ENCODE measurements around the gene PEMT. TPM values are rescaled to one million over a fixed set of nuclear protein-coding genes. Genes with fewer than 3 reads are reported as not detected.

PEMT gene
- total RNA-seq, 1 experiment from 2014 or later: 53.1 TPM

GRCh38 chr17:17575360-17576251 lies 15.9 kb downstream of the PEMT start:
- no peak overlapping the region for H3K4me3 Mint-ChIP-seq
- H3K36me3 Mint-ChIP-seq: no peaks in the 10 kb centered on the region
- H3K27ac Mint-ChIP-seq: no peak overlapping the region
- no peaks in the 10 kb centered on the region for H3K27me3 Mint-ChIP-seq (ENCODE audit: low read depth)
- DNase-seq (ENCODE audit: low spot score): no peak
- H3K9me3 Mint-ChIP-seq: no peaks in the 10 kb centered on the region
- no peaks in the 10 kb centered on the region for H3K4me1 Mint-ChIP-seq
- POLR2A ChIA-PET: no interaction called here
- TF ChIP-seq SMAD3 (CRISPR knock-in tag; IDR thresholded peaks at IDR 0.05; ENCODE audit: borderline replicate concordance) (no peak), ZNF425 (CRISPR knock-in tag; conservative IDR thresholded peaks at IDR 0.05) (no peak), ZNF317 (CRISPR knock-in tag; IDR thresholded peaks at IDR 0.05; ENCODE audit: borderline replicate concordance, low read depth) (no peak), JUN (CRISPR knock-in tag; IDR thresholded peaks at IDR 0.05) (no peak), EMX1 (CRISPR knock-in tag; IDR thresholded peaks at IDR 0.05) (no peak)
- CTCF ChIA-PET: interaction anchor here (1.7 kb wide), 1 partner anchor 11 kb away, joined by 3 read pairs; no protein-coding TSS in a partner anchor
- ATAC-seq: no peak

DNA sequence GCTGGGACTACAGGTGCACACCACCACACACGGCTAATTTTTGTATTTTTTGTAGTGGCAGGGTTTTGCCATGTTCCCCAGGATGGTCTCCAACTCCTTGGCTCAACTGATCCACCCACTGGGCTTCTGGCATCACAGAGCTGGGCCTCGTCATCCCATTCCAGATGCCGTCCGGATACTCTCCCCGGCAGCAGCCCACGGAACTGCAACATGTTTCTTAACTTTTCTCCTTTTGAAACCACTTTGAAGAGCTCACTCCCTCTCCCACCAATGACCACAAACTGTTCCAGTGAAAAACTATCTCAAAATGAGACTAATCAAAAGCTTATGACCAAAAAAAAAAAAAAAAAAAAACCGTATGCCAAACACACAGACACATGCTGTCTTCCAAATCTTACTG lies 17.6 kb downstream of the PEMT start:
- ChIA-PET CTCF (interaction anchor here (0.6 to 1.7 kb wide), 4 partner anchors 9 to 272 kb away, joined by 3 to 4 read pairs (median 3); no protein-coding TSS in a partner anchor), POLR2A (interaction anchor here (0.6 to 0.7 kb wide), 3 partner anchors 149 to 303 kb away, joined by 3 to 4 read pairs (median 3); no protein-coding TSS in a partner anchor)
- H3K9me3 Mint-ChIP-seq: no peaks in the 10 kb centered on the region
- no peak overlapping the region for H3K4me3 Mint-ChIP-seq
- H3K4me1 Mint-ChIP-seq: no peaks in the 10 kb centered on the region
- TF ChIP-seq USF2 (CRISPR knock-in tag; IDR thresholded peaks at IDR 0.05): no peak
- no peak for TF ChIP-seq CDX4 (CRISPR knock-in tag; IDR thresholded peaks at IDR 0.05; ENCODE audit: borderline replicate concordance)
- no peak for TF ChIP-seq ATF1 (CRISPR knock-in tag; IDR thresholded peaks at IDR 0.05)
- TF ChIP-seq GABPB1 (CRISPR knock-in tag; IDR thresholded peaks at IDR 0.05): no peak
- TF ChIP-seq ZBTB43 (CRISPR knock-in tag; IDR thresholded peaks at IDR 0.05): no peak
- TF ChIP-seq IRF1 (CRISPR knock-in tag; IDR thresholded peaks at IDR 0.05): no peak
- TF ChIP-seq TEAD1 (CRISPR knock-in tag; IDR thresholded peaks at IDR 0.05): no peak
- TF ChIP-seq RELA (CRISPR knock-in tag; IDR thresholded peaks at IDR 0.05; ENCODE audit: borderline replicate concordance): no peak
- TF ChIP-seq, protein P1, sequence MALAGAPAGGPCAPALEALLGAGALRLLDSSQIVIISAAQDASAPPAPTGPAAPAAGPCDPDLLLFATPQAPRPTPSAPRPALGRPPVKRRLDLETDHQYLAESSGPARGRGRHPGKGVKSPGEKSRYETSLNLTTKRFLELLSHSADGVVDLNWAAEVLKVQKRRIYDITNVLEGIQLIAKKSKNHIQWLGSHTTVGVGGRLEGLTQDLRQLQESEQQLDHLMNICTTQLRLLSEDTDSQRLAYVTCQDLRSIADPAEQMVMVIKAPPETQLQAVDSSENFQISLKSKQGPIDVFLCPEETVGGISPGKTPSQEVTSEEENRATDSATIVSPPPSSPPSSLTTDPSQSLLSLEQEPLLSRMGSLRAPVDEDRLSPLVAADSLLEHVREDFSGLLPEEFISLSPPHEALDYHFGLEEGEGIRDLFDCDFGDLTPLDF (CRISPR knock-in tag; IDR thresholded peaks at IDR 0.05): no peak
- TF ChIP-seq, protein P2, sequence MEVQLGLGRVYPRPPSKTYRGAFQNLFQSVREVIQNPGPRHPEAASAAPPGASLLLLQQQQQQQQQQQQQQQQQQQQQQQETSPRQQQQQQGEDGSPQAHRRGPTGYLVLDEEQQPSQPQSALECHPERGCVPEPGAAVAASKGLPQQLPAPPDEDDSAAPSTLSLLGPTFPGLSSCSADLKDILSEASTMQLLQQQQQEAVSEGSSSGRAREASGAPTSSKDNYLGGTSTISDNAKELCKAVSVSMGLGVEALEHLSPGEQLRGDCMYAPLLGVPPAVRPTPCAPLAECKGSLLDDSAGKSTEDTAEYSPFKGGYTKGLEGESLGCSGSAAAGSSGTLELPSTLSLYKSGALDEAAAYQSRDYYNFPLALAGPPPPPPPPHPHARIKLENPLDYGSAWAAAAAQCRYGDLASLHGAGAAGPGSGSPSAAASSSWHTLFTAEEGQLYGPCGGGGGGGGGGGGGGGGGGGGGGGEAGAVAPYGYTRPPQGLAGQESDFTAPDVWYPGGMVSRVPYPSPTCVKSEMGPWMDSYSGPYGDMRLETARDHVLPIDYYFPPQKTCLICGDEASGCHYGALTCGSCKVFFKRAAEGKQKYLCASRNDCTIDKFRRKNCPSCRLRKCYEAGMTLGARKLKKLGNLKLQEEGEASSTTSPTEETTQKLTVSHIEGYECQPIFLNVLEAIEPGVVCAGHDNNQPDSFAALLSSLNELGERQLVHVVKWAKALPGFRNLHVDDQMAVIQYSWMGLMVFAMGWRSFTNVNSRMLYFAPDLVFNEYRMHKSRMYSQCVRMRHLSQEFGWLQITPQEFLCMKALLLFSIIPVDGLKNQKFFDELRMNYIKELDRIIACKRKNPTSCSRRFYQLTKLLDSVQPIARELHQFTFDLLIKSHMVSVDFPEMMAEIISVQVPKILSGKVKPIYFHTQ (CRISPR knock-in tag; IDR thresholded peaks at IDR 0.05): no peak
- no peak overlapping the region for H3K27ac Mint-ChIP-seq
- ATAC-seq (no peak), DNase-seq (ENCODE audit: low spot score) (no peak)
- H3K36me3 Mint-ChIP-seq: no peaks in the 10 kb centered on the region
- no peaks in the 10 kb centered on the region for H3K27me3 Mint-ChIP-seq (ENCODE audit: low read depth)

All from WTC11 (cell line).